Tibial nerve (tissue), 4 donors: ENCODE results near the gene CLIC6. TPM values are rescaled to one million over a fixed set of nuclear protein-coding genes. Genes with fewer than 3 reads are reported as not detected.

Source experiments
- DNase-seq, 2 donors: peaks; one replicate each; pipeline ENCODE4 v3.0.0-alpha.2; 2019; ENCODE audit warnings: low spot score in 2 of 2
- H3K27ac ChIP-seq, 4 donors: fragments of 200-600 bp; sonication (generic) in 3 of 4; one replicate each; pipeline ENCODE4 v1.5.1; 2017 to 2019; ENCODE audit warnings: mild to moderate bottlenecking in 1 of 4
- H3K27me3 ChIP-seq, 2 donors: fragments of 200-600 bp; sonication (generic) in 1 of 2; one replicate each; pipeline versions ENCODE4 v1.5.1 to v1.6.0; 2017 to 2019
- H3K36me3 ChIP-seq, 3 donors: fragments of 200-600 bp; sonication (generic); one replicate each; pipeline ENCODE4 v1.5.1; 2018 to 2019
- H3K4me1 ChIP-seq, 4 donors: fragments of 200-600 bp; sonication (generic) in 3 of 4; one replicate each; pipeline ENCODE4 v1.5.1; 2017 to 2019
- H3K4me3 ChIP-seq, 4 donors: fragments of 200-600 bp; sonication (generic) in 3 of 4; one replicate each; pipeline ENCODE4 v1.5.1; 2017 to 2019; ENCODE audit warnings: mild to moderate bottlenecking in 1 of 4, moderate library complexity in 1 of 4
- H3K9me3 ChIP-seq, 4 donors: fragments of 200-600 bp; sonication (generic) in 3 of 4; one replicate each; pipeline ENCODE4 v1.5.1; 2017 to 2019
- EP300 ChIP-seq, 2 donors: sonication (generic); formaldehyde crosslinking; IDR thresholded peaks; one replicate each; pipeline ENCODE4 v1.6.1; 2017; ENCODE audit warnings: antibody characterized with exemption in 2 of 2, mild to moderate bottlenecking in 1 of 2
- POLR2A ChIP-seq, 2 donors: fragments of 450-650 bp; IDR thresholded peaks; one replicate each; pipeline ENCODE4 v1.6.1; 2017; ENCODE audit warnings: antibody characterized with exemption in 2 of 2, mild to moderate bottlenecking in 2 of 2, moderate library complexity in 2 of 2
- WGBS, 2 donors: methylation state at CpG; one replicate each; pipeline ENCODE4 v1.1.5; 2018; 5-methylcytosine and 5-hydroxymethylcytosine counted together
- total RNA-seq, 4 donors: library from RNA; depleted of rRNA; stranded (reverse); fragments of >200 nt; gene quantifications; one replicate each; pipeline ENCODE4 v1.1.0, GENCODE V29; 2016
- TF ChIP-seq, protein P1 (sequence below), 5 experiments: fragments of 200-600 bp in 3 of 5; fragments of 450-650 bp in 2 of 5; sonication (generic) in 3 of 5; IDR thresholded peaks; one replicate each; pipeline ENCODE4 v1.5.1; 2016 to 2019; ENCODE audit warnings: antibody characterized with exemption in 5 of 5, mild to moderate bottlenecking in 3 of 5, moderate library complexity in 2 of 5

CLIC6 gene
- total RNA-seq, 4 donors from 2014 or later, result 3.3 to 11.6 (median 7.0) TPM

DNA sequence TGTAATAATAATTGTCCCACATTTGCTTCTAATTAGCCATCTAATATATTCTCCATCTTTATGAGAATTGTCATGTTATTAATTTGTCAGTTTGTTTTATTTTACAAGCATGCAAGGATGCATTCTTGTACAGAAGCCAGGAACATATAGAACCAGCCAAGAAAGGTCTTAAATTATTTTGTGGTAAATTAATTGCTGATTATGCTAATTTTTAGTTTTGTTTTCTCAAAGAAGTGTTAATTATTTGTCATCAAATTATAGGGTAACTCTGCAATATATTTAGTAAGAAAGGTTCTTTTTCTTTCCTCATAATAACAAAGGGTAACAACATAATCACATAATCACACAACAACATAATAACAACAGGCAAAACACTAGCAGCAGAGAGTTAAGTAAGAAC lies 5.7 kb downstream of the CLIC6 start:
- no peaks in the 10 kb centered on the region for H3K9me3 ChIP-seq
- TF ChIP-seq, protein P1, sequence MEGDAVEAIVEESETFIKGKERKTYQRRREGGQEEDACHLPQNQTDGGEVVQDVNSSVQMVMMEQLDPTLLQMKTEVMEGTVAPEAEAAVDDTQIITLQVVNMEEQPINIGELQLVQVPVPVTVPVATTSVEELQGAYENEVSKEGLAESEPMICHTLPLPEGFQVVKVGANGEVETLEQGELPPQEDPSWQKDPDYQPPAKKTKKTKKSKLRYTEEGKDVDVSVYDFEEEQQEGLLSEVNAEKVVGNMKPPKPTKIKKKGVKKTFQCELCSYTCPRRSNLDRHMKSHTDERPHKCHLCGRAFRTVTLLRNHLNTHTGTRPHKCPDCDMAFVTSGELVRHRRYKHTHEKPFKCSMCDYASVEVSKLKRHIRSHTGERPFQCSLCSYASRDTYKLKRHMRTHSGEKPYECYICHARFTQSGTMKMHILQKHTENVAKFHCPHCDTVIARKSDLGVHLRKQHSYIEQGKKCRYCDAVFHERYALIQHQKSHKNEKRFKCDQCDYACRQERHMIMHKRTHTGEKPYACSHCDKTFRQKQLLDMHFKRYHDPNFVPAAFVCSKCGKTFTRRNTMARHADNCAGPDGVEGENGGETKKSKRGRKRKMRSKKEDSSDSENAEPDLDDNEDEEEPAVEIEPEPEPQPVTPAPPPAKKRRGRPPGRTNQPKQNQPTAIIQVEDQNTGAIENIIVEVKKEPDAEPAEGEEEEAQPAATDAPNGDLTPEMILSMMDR (IDR thresholded peaks at IDR 0.05), result no peak
- TF ChIP-seq POLR2A (IDR thresholded peaks at IDR 0.05) (no peak), EP300 (IDR thresholded peaks at IDR 0.05) (no peak)
- DNase-seq, result no peak
- H3K27ac ChIP-seq, result no peak overlapping the region
- H3K27me3 ChIP-seq, result peaks cover 0 to 63% of the 10 kb centered on the region in 2 donors
- no peaks in the 10 kb centered on the region for H3K36me3 ChIP-seq
- peaks cover 0 to 28% (median 11%) of the 10 kb centered on the region in 4 donors for H3K4me1 ChIP-seq
- no peak overlapping the region for H3K4me3 ChIP-seq

DNA sequence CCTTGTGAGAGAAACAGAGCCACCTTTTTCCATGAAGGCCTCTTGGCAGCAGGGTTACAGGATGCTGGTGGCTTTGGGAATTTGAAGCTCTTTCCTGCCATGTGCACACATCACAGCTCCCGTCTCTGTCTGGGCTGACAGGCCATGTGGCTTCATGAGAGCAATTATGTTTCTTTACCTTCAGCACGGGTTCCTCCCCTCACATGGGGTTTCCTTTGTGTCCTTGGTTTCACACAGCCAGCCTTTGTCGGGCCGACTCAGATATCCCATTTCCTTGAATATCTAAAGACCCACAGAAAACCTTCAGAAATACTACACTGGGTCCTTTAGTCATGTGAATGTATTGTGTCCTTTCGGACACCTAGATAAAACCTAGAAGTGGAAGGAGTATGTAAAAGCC lies 7.1 kb downstream of the CLIC6 start:
- H3K4me3 ChIP-seq, result no peak overlapping the region
- TF ChIP-seq EP300 (IDR thresholded peaks at IDR 0.05) (no peak), POLR2A (IDR thresholded peaks at IDR 0.05) (no peak)
- TF ChIP-seq, protein P1 (IDR thresholded peaks at IDR 0.05), result no peak
- DNase-seq, result no peak
- no peaks in the 10 kb centered on the region for H3K36me3 ChIP-seq
- peaks cover 0 to 14% (median under 1%) of the 10 kb centered on the region in 4 donors for H3K4me1 ChIP-seq
- WGBS, 2 donors, result 65 to 66% methylated on average over 5 of the region's 5 CpGs
- no peak overlapping the region for H3K27ac ChIP-seq
- H3K9me3 ChIP-seq, result peaks cover 0 to 7% (median 0%) of the 10 kb centered on the region in 4 donors
- peaks cover 0 to 49% of the 10 kb centered on the region in 2 donors for H3K27me3 ChIP-seq

DNA sequence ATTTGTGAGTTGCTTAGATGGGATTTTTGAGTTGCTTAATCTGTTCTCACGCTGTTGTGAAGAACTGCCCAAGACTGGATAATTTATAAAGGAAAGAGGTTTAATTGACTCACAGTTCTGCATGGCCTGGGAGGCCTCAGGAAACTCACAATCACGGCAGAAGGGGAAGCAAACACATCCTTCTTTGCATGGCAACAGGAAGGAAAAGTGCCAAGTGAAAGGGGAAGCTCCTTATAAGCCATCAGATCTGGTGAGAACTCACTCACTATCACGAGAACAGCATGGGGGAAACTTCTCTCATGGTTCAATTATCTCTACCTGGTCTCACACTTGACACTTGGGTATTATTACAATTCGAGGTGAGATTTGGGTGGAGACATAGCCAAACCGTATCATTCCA lies 10.3 kb downstream of the CLIC6 start:
- Histone ChIP-seq H3K27ac (no peak overlapping the region), H3K27me3 (peaks cover 0 to 17% of the 10 kb centered on the region in 2 donors), H3K4me1 (no peaks in the 10 kb centered on the region), H3K9me3 (peaks cover 0 to 20% (median 3%) of the 10 kb centered on the region in 4 donors), H3K36me3 (no peaks in the 10 kb centered on the region), H3K4me3 (no peak overlapping the region)
- no peak for DNase-seq
- TF ChIP-seq EP300 (IDR thresholded peaks at IDR 0.05), result no peak
- TF ChIP-seq, protein P1 (IDR thresholded peaks at IDR 0.05), result no peak
- no peak for TF ChIP-seq POLR2A (IDR thresholded peaks at IDR 0.05)
- 62 to 66% methylated on average over 5 of the region's 5 CpGs for WGBS, 2 donors

DNA sequence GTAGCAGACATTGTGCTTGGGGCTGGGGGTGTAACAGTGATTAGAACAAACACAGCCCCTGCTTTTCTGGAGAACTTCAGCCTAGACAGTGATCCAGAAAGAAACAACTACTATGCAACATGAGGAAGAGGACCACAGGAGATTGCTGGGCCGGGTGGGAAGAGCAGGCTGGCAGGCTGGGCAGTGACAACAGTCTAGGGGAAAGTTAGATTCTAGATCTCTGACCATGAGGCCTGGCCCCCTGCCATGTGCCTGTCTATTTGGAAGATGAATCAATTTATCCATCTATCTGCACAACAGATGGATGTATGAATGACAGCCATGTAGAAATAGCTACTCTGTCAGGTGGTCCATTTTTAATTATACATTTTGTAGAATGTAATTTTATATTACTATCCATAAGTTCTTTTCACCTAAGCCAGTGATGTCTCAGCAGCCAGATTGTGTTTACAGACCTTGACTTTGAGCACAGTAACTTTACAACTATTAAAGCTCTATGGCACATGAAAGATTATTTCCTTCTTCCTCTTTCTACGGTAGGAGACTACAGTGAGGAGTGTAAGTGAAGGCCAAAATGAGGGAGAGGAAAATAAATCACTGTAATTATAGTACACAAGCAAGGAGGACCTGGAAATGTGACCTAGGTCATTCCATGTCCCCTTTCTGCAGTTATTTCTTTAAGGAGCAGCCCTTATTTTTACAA lies 15.5 kb downstream of the CLIC6 start:
- Histone ChIP-seq H3K9me3 (peaks cover 0 to 20% (median 3%) of the 10 kb centered on the region in 4 donors), H3K4me3 (no peak overlapping the region), H3K27ac (no peak overlapping the region), H3K27me3 (no peaks in the 10 kb centered on the region), H3K36me3 (no peaks in the 10 kb centered on the region), H3K4me1 (peaks cover 0 to 15% (median 0%) of the 10 kb centered on the region in 4 donors)
- 68 to 71% methylated on average over 2 of the region's 2 CpGs for WGBS, 2 donors
- TF ChIP-seq EP300 (IDR thresholded peaks at IDR 0.05) (no peak), POLR2A (IDR thresholded peaks at IDR 0.05) (no peak)
- TF ChIP-seq, protein P1 (IDR thresholded peaks at IDR 0.05), result no peak
- no peak for DNase-seq

DNA sequence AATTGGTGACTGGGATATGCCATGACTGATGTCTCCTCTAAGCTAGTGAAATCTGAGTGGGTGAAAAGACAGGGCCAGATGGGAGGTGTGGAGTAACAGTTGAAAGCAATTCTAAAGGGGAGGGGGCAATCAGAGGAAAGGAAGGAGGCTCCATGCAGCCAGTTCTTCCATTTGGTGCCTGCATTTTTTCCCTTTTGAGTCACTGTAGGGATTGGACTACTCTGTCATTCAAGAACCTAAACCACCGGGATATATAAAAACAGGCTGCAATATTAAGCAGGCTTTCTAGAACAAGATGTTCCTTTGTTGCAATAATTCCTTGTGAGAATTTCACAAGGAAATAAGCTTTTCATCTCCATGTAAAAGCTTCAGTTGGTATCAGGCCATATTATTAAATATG lies 18.3 kb downstream of the CLIC6 start:
- 0 to 15% methylated on average over 1 of the region's 1 CpG for whole genome bisulfite sequencing, 2 donors

More for the DNA sequence above, 18.3 kb downstream of the CLIC6 start:
- no peak overlapping the region for H3K4me3 ChIP-seq
- H3K9me3 ChIP-seq, result peaks cover 0 to under 1% (median 0%) of the 10 kb centered on the region in 4 donors
- H3K27ac ChIP-seq, result peak overlapping the region in 2 of 4 donors; percentile 56 to 63
- H3K36me3 ChIP-seq, result no peaks in the 10 kb centered on the region
- no peak for DNase-seq
- H3K27me3 ChIP-seq, result no peaks in the 10 kb centered on the region
- peaks cover 0 to 15% (median 0%) of the 10 kb centered on the region in 4 donors for H3K4me1 ChIP-seq
- TF ChIP-seq EP300 (IDR thresholded peaks at IDR 0.05) (peak; percentile 22 to 59), POLR2A (IDR thresholded peaks at IDR 0.05) (no peak)
